NAMALWA (cell line): ENCODE results near the gene AMER3.

Experiments
- DNase-seq: peaks from one replicate; pipeline ENCODE4 v3.0.0-alpha.2; 2015; ENCODE audit warnings: low spot score

Gene AMER3

GRCh38 chr2:130786076-130786475 is 30.7 kb downstream of the AMER3 start:
- no peak for DNase-seq

- DNase-seq = no peak
Observed at GRCh38 chr2:130787841-130788240, 32.5 kb downstream of the AMER3 start.

- no peak for DNase-seq
Observed at GRCh38 chr2:130790312-130790711, 35.0 kb downstream of the AMER3 start.

GRCh38 chr2:130790804-130791616 is 35.7 kb downstream of the AMER3 start:
- DNase-seq = no peak

- no peak for DNase-seq
Observed at GRCh38 chr2:130791617-130791939, 36.2 kb downstream of the AMER3 start.

GRCh38 chr2:130795431-130795830 is 40.1 kb downstream of the AMER3 start:
- no peak for DNase-seq

DNA sequence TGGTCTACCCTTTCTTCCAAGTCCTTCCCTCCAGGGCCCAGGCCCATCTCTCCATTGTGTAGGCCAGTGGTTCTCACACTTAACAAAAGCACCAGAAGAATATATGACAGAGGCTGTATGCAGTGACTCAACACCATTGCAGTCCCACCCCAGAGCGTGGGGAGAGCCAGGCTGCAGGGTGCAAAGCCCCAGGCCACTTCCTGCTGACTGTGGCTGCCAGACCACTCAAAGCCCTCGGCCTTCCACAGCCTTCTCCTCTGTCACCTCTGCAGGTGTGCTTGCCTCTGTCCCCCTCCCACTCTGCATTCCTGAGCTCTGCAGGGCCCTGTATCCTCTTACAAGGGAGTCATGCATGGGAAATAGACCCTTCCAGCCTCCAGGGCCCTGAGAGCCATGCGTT is 41.0 kb downstream of the AMER3 start:
- no peak for DNase-seq

- DNase-seq = peak; percentile 92
Observed at GRCh38 chr2:130797493-130798435, 42.4 kb downstream of the AMER3 start.

GRCh38 chr2:130798472-130799218 is 43.3 kb downstream of the AMER3 start:
- DNase-seq = no peak

GRCh38 chr2:130799295-130799694 is 44.0 kb downstream of the AMER3 start:
- no peak for DNase-seq

GRCh38 chr2:130805613-130806012 is 50.3 kb downstream of the AMER3 start:
- no peak for DNase-seq

GRCh38 chr2:130806370-130806769 is 51.0 kb downstream of the AMER3 start:
- DNase-seq = no peak

GRCh38 chr2:130807659-130808385 is 52.5 kb downstream of the AMER3 start:
- DNase-seq = no peak

GRCh38 chr2:130808482-130809268 is 53.3 kb downstream of the AMER3 start:
- no peak for DNase-seq

DNA sequence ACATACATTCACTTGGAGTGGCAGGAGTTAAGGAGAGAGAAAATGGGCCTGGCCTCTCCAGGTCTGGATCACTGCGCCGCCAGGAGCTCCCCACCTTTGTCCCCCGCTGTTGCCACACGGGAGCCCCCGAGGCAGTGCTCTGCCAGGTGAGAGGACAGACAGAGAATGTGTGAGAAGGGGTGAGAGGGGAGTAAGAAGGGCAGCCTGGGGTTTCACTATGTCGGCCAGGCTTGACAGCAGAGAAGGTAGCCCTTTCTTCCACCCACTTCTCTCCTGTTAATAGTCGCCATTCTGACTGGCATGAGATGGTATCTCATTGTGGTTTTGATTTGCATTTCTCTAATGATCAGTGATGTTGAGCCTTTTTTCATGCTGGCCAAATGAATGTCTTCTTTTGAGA is 55.1 kb downstream of the AMER3 start:
- DNase-seq = no peak

- DNase-seq = no peak
Observed at GRCh38 chr2:130813722-130814121, 58.4 kb downstream of the AMER3 start.

DNA sequence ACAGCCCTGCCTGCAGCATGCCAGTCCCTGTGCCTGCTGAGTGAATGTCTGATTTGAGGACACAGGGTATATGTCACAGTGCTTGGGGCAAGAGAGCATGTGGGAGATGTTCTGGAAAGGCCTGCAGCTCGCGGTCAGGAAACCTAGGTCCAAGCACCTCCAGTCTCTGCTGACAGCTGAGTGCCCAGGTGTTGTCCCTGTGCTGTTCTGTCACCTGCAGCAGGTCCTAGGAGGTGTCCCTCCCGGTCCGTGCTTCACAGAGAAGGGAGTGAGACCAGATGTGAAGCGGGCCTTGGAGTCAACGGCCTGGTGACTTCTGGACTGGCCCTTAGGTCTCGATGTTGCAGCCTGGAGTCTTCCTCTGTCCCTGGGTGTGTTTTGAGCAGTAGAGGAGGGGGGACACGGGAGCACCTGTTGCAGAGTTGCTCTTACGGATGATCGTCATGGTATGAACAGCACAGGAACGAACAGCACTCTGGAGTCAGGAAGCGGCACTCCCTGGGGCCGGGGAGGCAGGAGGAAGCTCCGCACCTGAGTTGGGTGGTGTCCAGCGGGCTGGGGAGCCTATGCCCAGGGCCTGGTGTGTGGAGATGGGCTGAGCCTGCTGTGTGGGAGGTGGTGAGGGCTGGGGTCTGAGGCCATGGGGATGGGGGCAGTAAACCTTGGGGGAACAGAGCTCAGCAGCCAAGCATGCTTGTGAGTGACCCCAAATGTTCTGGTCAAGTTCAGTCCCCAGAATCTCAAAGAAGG is 59.8 kb downstream of the AMER3 start:
- DNase-seq = no peak
